Measurements from ENCODE around the gene ALPK3. TPM values are rescaled to one million over a fixed set of nuclear protein-coding genes. Genes with fewer than 3 reads are reported as not detected.

Gene ALPK3
- total RNA-seq, 2 donors from 2014 or later, result 7.8 to 15.8 TPM

GRCh38 chr15:84871428-84871985 lies 54.4 kb downstream of the ALPK3 start:
- ATAC-seq (peak; percentile 48), DNase-seq (peak in 2 of 4 donors; percentile 33 to 52)
- intact Hi-C loops (cut with DNase I), result no loop called here
- Histone ChIP-seq H3K27me3 (no peaks in the 10 kb centered on the region), H3K36me3 (replicated peaks in 1 of 2; ENCODE audit: insufficient read depth in 1 of 2, low read depth in 2 of 2) (no peaks in the 10 kb centered on the region), H3K9me3 (no peaks in the 10 kb centered on the region), H3K4me3 (no peak overlapping the region), H3K4me1 (no peaks in the 10 kb centered on the region), H3K27ac (no peak overlapping the region)
- 82 to 87% methylated on average over 9 of the region's 9 CpGs for WGBS, 2 donors
- no peak for TF ChIP-seq POLR2A (IDR thresholded peaks at IDR 0.05)
- TF ChIP-seq CTCF (IDR thresholded peaks at IDR 0.05), result peak in 4 of 7 experiments; percentile 18 to 50 (median 22)

- H3K9me3 ChIP-seq, result no peaks in the 10 kb centered on the region
- no peaks in the 10 kb centered on the region for H3K27me3 ChIP-seq
- ATAC-seq (no peak), DNase-seq (peak in 1 of 4 donors; percentile 26)
- intact Hi-C loops (cut with DNase I), result no loop called here
- H3K27ac ChIP-seq, result no peak overlapping the region
- no peaks in the 10 kb centered on the region for H3K36me3 ChIP-seq (replicated peaks in 1 of 2; ENCODE audit: insufficient read depth in 1 of 2, low read depth in 2 of 2)
- no peaks in the 10 kb centered on the region for H3K4me1 ChIP-seq
- 76% methylated on average over 13 to 17 of the region's 17 CpGs for WGBS, 2 donors
- TF ChIP-seq POLR2A (IDR thresholded peaks at IDR 0.05), result no peak
- no peak for TF ChIP-seq CTCF (IDR thresholded peaks at IDR 0.05)
- no peak overlapping the region for H3K4me3 ChIP-seq
These were observed 55.1 kb downstream of the ALPK3 start for GRCh38 chr15:84872009-84872910.

- no peak for ATAC-seq
- H3K4me1 ChIP-seq, result peaks cover 9% of the 10 kb centered on the region
- no peaks in the 10 kb centered on the region for H3K36me3 ChIP-seq (replicated peaks in 1 of 2; ENCODE audit: insufficient read depth in 1 of 2, low read depth in 2 of 2)
- TF ChIP-seq POLR2A (IDR thresholded peaks at IDR 0.05), result no peak
- no peak for TF ChIP-seq CTCF (IDR thresholded peaks at IDR 0.05)
- H3K27ac ChIP-seq, result no peak overlapping the region
- H3K27me3 ChIP-seq, result no peaks in the 10 kb centered on the region
- no peaks in the 10 kb centered on the region for H3K9me3 ChIP-seq
- intact Hi-C loops (cut with DNase I), result no loop called here
- no peak overlapping the region for H3K4me3 ChIP-seq
- 42 to 43% methylated on average over 7 of the region's 7 CpGs for WGBS, 2 donors
- no peak for DNase-seq
These were observed 56.8 kb downstream of the ALPK3 start for GRCh38 chr15:84873997-84874396.

- DNase-seq (no peak), ATAC-seq (no peak)
- Histone ChIP-seq H3K9me3 (no peaks in the 10 kb centered on the region), H3K36me3 (replicated peaks in 1 of 2; ENCODE audit: insufficient read depth in 1 of 2, low read depth in 2 of 2) (no peaks in the 10 kb centered on the region), H3K4me3 (no peak overlapping the region), H3K27me3 (no peaks in the 10 kb centered on the region), H3K27ac (no peak overlapping the region), H3K4me1 (peaks cover 9% of the 10 kb centered on the region)
- 75 to 81% methylated on average over 5 of the region's 5 CpGs for whole genome bisulfite sequencing, 2 donors
- intact Hi-C loops (cut with DNase I), result no loop called here
- no peak for TF ChIP-seq POLR2A (IDR thresholded peaks at IDR 0.05)
- TF ChIP-seq CTCF (IDR thresholded peaks at IDR 0.05), result no peak
These were observed 58.0 kb downstream of the ALPK3 start for GRCh38 chr15:84874981-84875699.
